CD4-positive, alpha-beta memory T cell (primary cell): Measurements from ENCODE around the gene DOK5. TPM values are rescaled to one million over a fixed set of nuclear protein-coding genes. Genes with fewer than 3 reads are reported as not detected.

Experiments
- CTCF ChIA-PET: fragments of 350-600 bp; sonication (Branson Sonifier 250); formaldehyde crosslinking; loops from one replicate; lab custom pipeline; 2021; ENCODE audit warnings: inconsistent platforms; ENCODE audit not compliant: partially characterized antibody; lab: Charles Lee
- POLR2A ChIA-PET: fragments of 350-600 bp; sonication (Branson Sonifier 250); formaldehyde crosslinking; loops from one replicate; lab custom pipeline; 2021; ENCODE audit not compliant: partially characterized antibody; lab: Charles Lee
- DNase-seq, 5 donors: peaks; one replicate each; pipeline versions ENCODE4 v3.0.0 to v3.0.0-alpha.2; 2020 to 2022; ENCODE audit warnings: mixed read lengths in 1 of 5
- H3K27ac ChIP-seq: one replicate; pipeline ENCODE4 v1.7.0; 2013; ENCODE audit warnings: low read depth, low read length
- H3K27me3 ChIP-seq: 2 replicates; pipeline ENCODE4 v1.7.0; 2013; ENCODE audit warnings: mild to moderate bottlenecking, low read length, moderate library complexity; ENCODE audit not compliant: insufficient read depth
- H3K36me3 ChIP-seq: 2 replicates; pipeline ENCODE4 v1.7.0; 2013; ENCODE audit warnings: mild to moderate bottlenecking, low read length, moderate library complexity; ENCODE audit not compliant: insufficient read depth
- H3K4me1 ChIP-seq: 2 replicates; pipeline ENCODE4 v1.7.0; 2013; ENCODE audit warnings: mild to moderate bottlenecking, low read length, moderate library complexity; ENCODE audit not compliant: insufficient read depth
- H3K4me3 ChIP-seq, 2 donors: one replicate each; pipeline ENCODE4 v1.7.0; 2013; ENCODE audit warnings: low read length in 2 of 2, mild to moderate bottlenecking in 1 of 2
- H3K9me3 ChIP-seq, 2 donors: one replicate each; pipeline ENCODE4 v1.7.0; 2013; ENCODE audit warnings: low read length in 2 of 2, control low read depth in 1 of 2; ENCODE audit not compliant: control insufficient read depth in 1 of 2
- H3K27ac Mint-ChIP-seq, 7 donors: one replicate each; pipeline ENCODE4 v1.8.0; 2020 to 2021; ENCODE audit warnings: mixed read lengths in 7 of 7, mild to moderate bottlenecking in 6 of 7, inconsistent platforms in 3 of 7, moderate library complexity in 3 of 7
- H3K27me3 Mint-ChIP-seq, 2 donors: one replicate each; pipeline ENCODE4 v1.8.0; 2020 to 2021; ENCODE audit warnings: mixed read lengths in 2 of 2
- H3K36me3 Mint-ChIP-seq, 2 donors: one replicate each; pipeline ENCODE4 v1.8.0; 2020 to 2021; ENCODE audit warnings: mixed read lengths in 2 of 2, inconsistent platforms in 1 of 2, mild to moderate bottlenecking in 1 of 2
- H3K4me1 Mint-ChIP-seq, 4 donors: one replicate each; pipeline ENCODE4 v1.8.0; 2020 to 2021; ENCODE audit warnings: mixed read lengths in 4 of 4, mild to moderate bottlenecking in 1 of 4
- H3K4me3 Mint-ChIP-seq, 8 donors: one replicate each; pipeline ENCODE4 v1.8.0; 2020 to 2021; ENCODE audit warnings: mixed read lengths in 8 of 8, mild to moderate bottlenecking in 7 of 8, moderate library complexity in 6 of 8, inconsistent platforms in 3 of 8
- H3K9me3 Mint-ChIP-seq, 8 donors: one replicate each; pipeline ENCODE4 v1.8.0; 2020 to 2021; ENCODE audit warnings: mixed read lengths in 8 of 8, mild to moderate bottlenecking in 5 of 8, inconsistent platforms in 3 of 8, moderate library complexity in 1 of 8
- intact Hi-C: fragments of 100-400 bp; cut with micrococcal nuclease; formaldehyde crosslinking; loops from one replicate; pipeline ENCODE4 v1.15.1; 2023
- polyA plus RNA-seq, 2 donors: library from polyadenylated mRNA; unstranded; fragments of 300-500 nt; fragmentation: Illumina TruSeq; gene quantifications; one replicate each; pipeline ENCODE4 v1.2.3, GENCODE V29; 2021
- total RNA-seq, 2 experiments: library from RNA; stranded (reverse); gene quantifications; one replicate each; pipeline ENCODE4 v1.2.3, GENCODE V29; 2021

DOK5 gene
- total and polyA plus RNA-seq, 4 experiments from 2014 or later, result not detected

DNA sequence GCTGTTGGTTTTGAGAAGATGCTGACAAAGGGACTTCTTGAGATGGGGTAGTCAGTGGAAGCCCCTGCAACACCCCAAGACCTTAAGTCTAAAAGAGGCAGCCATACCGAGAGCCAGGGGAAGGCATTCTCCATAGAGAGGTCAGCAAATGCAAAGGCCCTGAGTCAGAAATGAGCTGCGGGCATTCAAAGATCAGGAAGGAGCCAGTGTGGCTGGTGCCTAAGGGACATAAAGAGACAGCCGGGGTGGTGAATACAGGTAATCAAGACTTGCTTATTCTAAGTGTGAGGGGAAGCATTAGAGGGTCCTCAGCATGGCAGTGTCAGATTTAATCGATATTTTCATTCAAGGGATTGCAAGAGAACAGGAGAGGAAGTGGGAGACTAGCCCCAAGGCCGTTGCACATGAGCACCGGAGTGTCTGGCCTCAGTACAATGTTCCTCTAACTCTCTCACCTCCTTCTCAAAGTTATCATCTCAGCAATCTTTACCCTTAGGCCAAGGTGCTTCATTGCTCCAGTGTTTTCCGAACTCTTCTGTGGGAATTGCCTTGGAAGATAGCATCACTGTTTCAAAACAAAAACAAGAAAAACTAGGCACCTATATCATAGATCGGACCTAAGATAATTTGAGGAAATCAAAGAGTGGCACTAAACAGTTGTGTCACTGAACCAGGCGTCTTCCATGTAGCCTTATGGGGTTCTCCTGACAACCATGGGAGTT lies 173.2 kb downstream of the DOK5 start:
- Mint-ChIP-seq H3K27me3 (peaks cover 3% of the 10 kb centered on the region in 2 donors), H3K27ac (no peak overlapping the region), H3K4me1 (no peaks in the 10 kb centered on the region), H3K36me3 (no peaks in the 10 kb centered on the region), H3K9me3 (no peaks in the 10 kb centered on the region), H3K4me3 (no peak overlapping the region)
- Histone ChIP-seq H3K36me3 (no peaks in the 10 kb centered on the region), H3K9me3 (no peaks in the 10 kb centered on the region), H3K27ac (no peak overlapping the region), H3K4me3 (no peak overlapping the region), H3K27me3 (no peaks in the 10 kb centered on the region), H3K4me1 (no peaks in the 10 kb centered on the region)
- DNase-seq, result no peak
- ChIA-PET POLR2A (no interaction called here), CTCF (interaction anchor here (0.8 to 2.3 kb wide), 8 partner anchors 9 to 554 kb away, joined by 3 to 16 read pairs (median 4); no protein-coding TSS in a partner anchor)
- intact Hi-C loops, result no loop called here

GRCh38 chr20:54649511-54649962 lies 174.1 kb downstream of the DOK5 start:
- Mint-ChIP-seq H3K9me3 (no peaks in the 10 kb centered on the region), H3K27me3 (peaks cover 3% of the 10 kb centered on the region in 2 donors), H3K27ac (no peak overlapping the region), H3K4me3 (no peak overlapping the region), H3K4me1 (no peaks in the 10 kb centered on the region), H3K36me3 (no peaks in the 10 kb centered on the region)
- H3K9me3 ChIP-seq, result no peaks in the 10 kb centered on the region
- CTCF ChIA-PET, result interaction anchor here (0.8 to 2.4 kb wide), 2 partner anchors 10 to 18 kb away, joined by 3 to 10 read pairs; no protein-coding TSS in a partner anchor
- POLR2A ChIA-PET, result no interaction called here
- H3K27me3 ChIP-seq, result no peaks in the 10 kb centered on the region
- intact Hi-C loops, result no loop called here
- peak; percentile 20 to 51 (median 23) for DNase-seq
- H3K27ac ChIP-seq, result no peak overlapping the region
- no peaks in the 10 kb centered on the region for H3K36me3 ChIP-seq
- no peak overlapping the region for H3K4me3 ChIP-seq
- no peaks in the 10 kb centered on the region for H3K4me1 ChIP-seq

DNA sequence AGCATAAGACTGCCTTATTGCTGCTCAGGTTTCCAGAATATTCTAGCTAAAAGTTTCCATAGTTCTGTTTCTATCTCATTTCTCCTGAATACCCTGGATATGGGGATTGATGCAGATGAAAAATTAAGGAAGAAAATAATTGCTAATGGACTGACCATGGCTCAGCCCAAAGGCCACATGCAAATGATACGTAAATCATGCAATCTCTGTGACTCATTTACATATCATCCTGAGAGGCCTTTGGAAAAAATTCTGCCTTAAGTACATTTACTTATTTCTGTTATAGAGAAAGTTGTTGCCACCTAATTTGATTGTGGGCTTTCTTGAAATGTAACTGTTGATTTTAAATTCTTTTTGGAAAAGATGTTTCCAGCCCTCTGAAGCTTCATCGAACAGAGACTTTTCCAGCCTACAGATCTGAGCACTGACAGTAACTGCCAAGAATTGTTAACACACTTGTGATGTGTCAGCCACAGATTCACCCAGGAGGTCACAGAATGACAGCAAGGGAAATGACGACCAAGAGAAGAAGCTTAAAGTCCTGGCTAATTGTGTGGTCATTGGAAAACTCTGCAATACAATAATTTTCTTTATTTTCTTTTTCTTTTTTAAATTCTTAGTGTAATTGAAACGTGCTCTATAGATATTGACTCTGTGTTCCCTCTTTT lies 174.8 kb downstream of the DOK5 start:
- CTCF ChIA-PET, result interaction anchor here (2.4 kb wide), 1 partner anchor 10 kb away, joined by 10 read pairs; no protein-coding TSS in a partner anchor
- no peak for DNase-seq
- H3K27ac Mint-ChIP-seq, result no peak overlapping the region
- H3K36me3 Mint-ChIP-seq, result no peaks in the 10 kb centered on the region
- Histone ChIP-seq H3K4me3 (no peak overlapping the region), H3K27ac (no peak overlapping the region), H3K9me3 (no peaks in the 10 kb centered on the region), H3K27me3 (no peaks in the 10 kb centered on the region), H3K36me3 (no peaks in the 10 kb centered on the region), H3K4me1 (no peaks in the 10 kb centered on the region)
- H3K9me3 Mint-ChIP-seq, result no peaks in the 10 kb centered on the region
- no peaks in the 10 kb centered on the region for H3K4me1 Mint-ChIP-seq
- POLR2A ChIA-PET, result no interaction called here
- no peak overlapping the region for H3K4me3 Mint-ChIP-seq
- H3K27me3 Mint-ChIP-seq, result peaks cover 3% of the 10 kb centered on the region in 2 donors
- intact Hi-C loops, result no loop called here

DNA sequence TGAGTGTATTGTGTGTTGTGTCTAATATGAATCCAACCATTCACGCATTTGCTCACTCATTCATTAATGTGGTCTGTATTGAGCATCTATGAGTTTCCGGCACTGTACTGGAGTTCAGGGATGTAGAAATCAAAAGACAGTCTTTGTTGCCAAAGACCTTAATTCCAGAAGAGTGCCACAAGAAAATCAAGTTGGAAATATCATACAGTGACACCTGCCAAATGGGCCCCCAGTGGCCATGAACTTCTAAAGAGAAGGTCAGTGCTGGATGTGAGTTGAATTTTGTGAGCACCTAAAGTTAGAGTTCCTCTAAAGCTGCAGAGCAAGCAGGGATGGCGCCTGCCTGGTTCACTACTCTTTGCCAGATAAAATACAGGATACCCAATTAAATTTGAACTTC lies 175.9 kb downstream of the DOK5 start:
- Mint-ChIP-seq H3K4me1 (no peaks in the 10 kb centered on the region), H3K27ac (no peak overlapping the region), H3K27me3 (peaks cover 3% of the 10 kb centered on the region in 2 donors), H3K4me3 (no peak overlapping the region), H3K9me3 (no peaks in the 10 kb centered on the region), H3K36me3 (no peaks in the 10 kb centered on the region)
- Histone ChIP-seq H3K27me3 (no peaks in the 10 kb centered on the region), H3K9me3 (no peaks in the 10 kb centered on the region), H3K4me1 (no peaks in the 10 kb centered on the region), H3K27ac (no peak overlapping the region), H3K36me3 (no peaks in the 10 kb centered on the region), H3K4me3 (no peak overlapping the region)
- POLR2A ChIA-PET, result no interaction called here
- CTCF ChIA-PET, result interaction anchor here (1.0 to 2.4 kb wide), 2 partner anchors 8 to 10 kb away, joined by 3 to 10 read pairs; no protein-coding TSS in a partner anchor
- intact Hi-C loops, result no loop called here
- DNase-seq, result no peak

- no peak overlapping the region for H3K4me3 Mint-ChIP-seq
- CTCF ChIA-PET, result interaction anchor here (1.7 kb wide), 1 partner anchor 8 kb away, joined by 5 read pairs; no protein-coding TSS in a partner anchor
Observed at GRCh38 chr20:54654450-54654849, 179.1 kb downstream of the DOK5 start.

GRCh38 chr20:54657268-54657826 lies 182.0 kb downstream of the DOK5 start:
- Histone ChIP-seq H3K27me3 (no peaks in the 10 kb centered on the region), H3K4me1 (no peaks in the 10 kb centered on the region), H3K27ac (no peak overlapping the region), H3K9me3 (no peaks in the 10 kb centered on the region), H3K36me3 (no peaks in the 10 kb centered on the region), H3K4me3 (no peak overlapping the region)
- Mint-ChIP-seq H3K4me3 (no peak overlapping the region), H3K4me1 (no peaks in the 10 kb centered on the region), H3K27me3 (peaks cover 8 to 11% of the 10 kb centered on the region in 2 donors), H3K9me3 (no peaks in the 10 kb centered on the region), H3K27ac (no peak overlapping the region), H3K36me3 (no peaks in the 10 kb centered on the region)
- DNase-seq, result no peak
- ChIA-PET CTCF (interaction anchor here (1.0 to 1.3 kb wide), 3 partner anchors 10 to 14 kb away, joined by 3 read pairs; no protein-coding TSS in a partner anchor), POLR2A (no interaction called here)
- intact Hi-C loops, result no loop called here

More at GRCh38 chr20:54654450-54654849, 179.1 kb downstream of the DOK5 start:
- Mint-ChIP-seq H3K4me1 (no peaks in the 10 kb centered on the region), H3K36me3 (no peaks in the 10 kb centered on the region), H3K27me3 (peaks cover 4 to 5% of the 10 kb centered on the region in 2 donors), H3K27ac (no peak overlapping the region), H3K9me3 (no peaks in the 10 kb centered on the region)
- Histone ChIP-seq H3K27ac (no peak overlapping the region), H3K4me1 (no peaks in the 10 kb centered on the region), H3K9me3 (no peaks in the 10 kb centered on the region), H3K4me3 (no peak overlapping the region), H3K27me3 (no peaks in the 10 kb centered on the region), H3K36me3 (no peaks in the 10 kb centered on the region)
- intact Hi-C loops, result no loop called here
- POLR2A ChIA-PET, result no interaction called here
- DNase-seq, result no peak

DNA sequence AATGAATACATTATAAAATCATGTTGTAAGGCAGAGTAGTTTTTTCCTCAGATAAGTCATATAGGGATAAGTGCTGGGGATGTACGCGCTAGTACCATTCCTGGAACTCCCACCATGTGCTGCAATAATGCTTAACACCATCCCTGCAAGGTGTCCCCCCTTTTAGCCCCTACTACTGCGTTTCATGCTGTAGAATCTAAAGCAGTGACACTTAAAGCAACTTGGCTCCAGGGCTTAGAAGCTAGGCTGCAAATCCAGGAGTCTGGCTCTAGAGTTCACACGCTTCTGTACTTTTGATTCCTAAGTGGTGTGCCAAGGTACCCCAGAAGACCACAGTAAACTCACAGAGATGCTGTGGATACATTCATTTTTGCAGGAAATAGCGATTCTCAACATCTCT lies 183.1 kb downstream of the DOK5 start:
- POLR2A ChIA-PET, result no interaction called here
- Mint-ChIP-seq H3K27me3 (peaks cover 8 to 11% of the 10 kb centered on the region in 2 donors), H3K9me3 (no peaks in the 10 kb centered on the region), H3K4me1 (no peaks in the 10 kb centered on the region), H3K4me3 (no peak overlapping the region), H3K36me3 (no peaks in the 10 kb centered on the region), H3K27ac (no peak overlapping the region)
- Histone ChIP-seq H3K4me3 (no peak overlapping the region), H3K4me1 (no peaks in the 10 kb centered on the region), H3K9me3 (no peaks in the 10 kb centered on the region), H3K27me3 (no peaks in the 10 kb centered on the region), H3K27ac (no peak overlapping the region), H3K36me3 (no peaks in the 10 kb centered on the region)
- DNase-seq, result no peak
- CTCF ChIA-PET, result interaction anchor here (1.3 to 2.2 kb wide), 2 partner anchors 8 to 11 kb away, joined by 3 to 10 read pairs; no protein-coding TSS in a partner anchor
- intact Hi-C loops, result no loop called here
